GM18520 (cell line): ENCODE data around the gene LHFPL2.
"Not testable (repeated sequence)": the region's sequence is repeated elsewhere in the genome, so short reads cannot be mapped to it uniquely, and the experiment has no call there.

Experiments
- ATAC-seq: cut with Tn5 transposase; IDR thresholded peaks from one replicate; pipeline ENCODE4 v1.9.1; 2021; ENCODE audit not compliant: unreplicated experiment

LHFPL2 gene

GRCh38 chr5:78621291-78621738 lies 27.3 kb downstream of the LHFPL2 start:
- no peak for ATAC-seq

DNA sequence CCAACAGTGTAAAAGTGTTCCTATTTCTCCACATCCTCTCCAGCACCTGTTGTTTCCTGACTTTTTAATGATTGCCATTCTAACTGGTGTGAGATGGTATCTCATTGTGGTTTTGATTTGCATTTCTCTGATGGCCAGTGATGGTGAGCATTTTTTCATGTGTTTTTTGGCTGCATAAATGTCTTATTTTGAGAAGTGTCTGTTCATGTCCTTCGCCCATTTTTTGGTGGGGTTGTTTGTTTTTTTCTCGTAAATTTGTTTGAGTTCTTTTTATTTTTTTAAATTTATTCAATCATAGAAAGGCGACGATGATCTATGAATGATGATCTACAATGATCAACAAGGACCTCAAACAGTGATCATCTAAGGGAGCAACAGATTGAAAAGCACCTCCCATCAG lies 28.5 kb downstream of the LHFPL2 start:
- ATAC-seq: not testable (repeated sequence)

DNA sequence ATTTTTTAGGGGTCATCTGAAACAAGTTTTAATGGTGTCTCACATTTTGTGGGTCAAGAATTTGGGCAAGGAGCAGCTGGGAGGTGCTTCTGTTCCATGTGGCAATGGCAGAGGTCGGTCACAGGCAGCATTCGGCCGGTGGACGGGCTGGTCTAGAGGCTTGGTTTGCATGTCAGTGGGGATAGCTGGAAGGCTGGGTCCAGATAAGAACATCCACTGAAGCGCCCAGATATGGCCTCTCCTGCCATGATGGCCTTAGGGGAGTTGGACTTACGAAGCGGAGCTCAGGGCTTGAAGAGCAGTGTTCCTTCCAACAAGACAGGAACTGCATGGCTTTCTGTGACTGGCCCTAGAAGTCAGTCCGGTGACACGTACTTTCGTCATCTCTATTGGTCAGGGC lies 30.3 kb downstream of the LHFPL2 start:
- ATAC-seq: no peak

DNA sequence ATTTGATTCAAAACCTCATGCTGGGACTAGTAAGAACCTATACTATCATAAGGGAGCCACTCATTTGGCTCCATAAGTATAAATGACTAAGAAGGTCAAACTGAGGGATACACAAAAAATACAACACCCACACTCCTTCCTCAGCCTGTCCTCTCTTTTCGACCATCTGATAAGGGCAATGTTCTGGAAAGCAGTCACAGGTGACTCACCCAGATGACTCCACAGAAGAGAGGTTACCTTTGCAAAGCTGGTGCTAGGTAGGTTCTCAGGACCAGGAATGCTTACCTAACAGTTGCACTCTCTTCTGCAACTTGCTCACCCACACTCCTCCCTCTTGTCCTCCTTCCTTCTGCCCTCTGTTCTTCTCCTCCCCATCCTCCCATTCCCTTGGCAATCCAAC lies 32.9 kb downstream of the LHFPL2 start:
- no peak for ATAC-seq

GRCh38 chr5:78614816-78615215 lies 33.8 kb downstream of the LHFPL2 start:
- ATAC-seq: no peak

DNA sequence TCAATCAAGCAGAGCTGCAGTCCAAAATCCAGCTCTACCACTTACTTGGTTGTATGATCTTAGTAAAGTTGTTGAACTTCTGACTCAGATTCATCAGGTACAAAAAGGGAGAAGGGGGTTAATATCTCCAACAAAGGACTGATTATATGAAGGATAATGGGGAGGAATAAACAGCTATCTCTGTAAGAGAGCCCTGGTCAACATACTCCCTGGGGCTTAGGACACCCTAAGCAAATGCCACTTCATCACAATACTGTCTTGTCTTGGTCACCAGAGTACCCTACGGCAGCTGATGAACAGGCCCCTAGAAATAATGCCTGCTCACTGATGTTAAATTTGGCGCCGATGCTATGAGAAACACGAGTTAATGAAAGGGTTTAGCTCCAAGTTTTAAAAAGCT lies 34.8 kb downstream of the LHFPL2 start:
- ATAC-seq: no peak

GRCh38 chr5:78613151-78613533 lies 35.4 kb downstream of the LHFPL2 start:
- ATAC-seq: no peak

GRCh38 chr5:78612227-78613150 lies 36.1 kb downstream of the LHFPL2 start:
- ATAC-seq: no peak

DNA sequence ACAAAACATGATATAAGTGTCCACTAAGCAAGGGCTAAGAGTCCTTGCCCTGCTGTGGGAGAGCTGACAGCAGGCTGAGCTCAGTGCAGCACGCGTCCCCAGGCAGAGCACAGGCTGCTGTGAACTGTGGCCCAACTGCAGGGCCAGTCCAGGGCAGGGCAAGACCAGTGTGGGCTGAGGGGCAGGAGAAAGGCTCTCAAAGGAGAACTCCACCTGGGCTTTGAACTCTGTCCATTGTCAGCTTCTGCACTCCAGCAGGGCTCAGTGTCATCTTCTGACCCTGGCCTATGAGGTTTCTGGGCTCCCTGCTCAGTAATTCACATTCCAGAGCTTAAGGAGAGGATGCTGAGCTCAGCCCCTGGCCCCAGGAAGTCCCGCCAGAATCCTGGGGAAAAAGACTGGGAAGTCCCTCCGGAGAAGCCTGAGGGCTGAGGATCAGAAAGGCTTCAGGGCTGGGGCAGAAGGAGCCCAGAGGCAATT lies 37.4 kb downstream of the LHFPL2 start:
- ATAC-seq: no peak

DNA sequence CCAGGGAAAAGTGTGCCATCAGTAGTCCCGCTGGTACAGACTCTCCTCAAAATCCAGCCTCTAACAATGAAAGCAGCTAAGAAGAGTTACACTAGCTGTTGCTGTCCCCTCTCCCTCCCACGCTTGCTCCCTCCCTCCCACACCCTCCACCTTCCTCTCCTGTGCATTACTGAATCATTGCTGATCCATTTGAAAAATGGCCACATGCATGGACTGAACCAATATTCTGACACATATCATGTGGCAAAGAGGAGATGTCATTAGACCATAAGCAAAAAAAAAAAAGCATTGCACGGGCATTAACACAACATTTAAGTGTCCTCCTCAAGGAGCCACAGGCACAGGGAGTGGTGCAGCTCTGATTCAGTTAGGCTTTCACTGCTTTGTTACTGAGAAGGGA lies 37.9 kb downstream of the LHFPL2 start:
- no peak for ATAC-seq

DNA sequence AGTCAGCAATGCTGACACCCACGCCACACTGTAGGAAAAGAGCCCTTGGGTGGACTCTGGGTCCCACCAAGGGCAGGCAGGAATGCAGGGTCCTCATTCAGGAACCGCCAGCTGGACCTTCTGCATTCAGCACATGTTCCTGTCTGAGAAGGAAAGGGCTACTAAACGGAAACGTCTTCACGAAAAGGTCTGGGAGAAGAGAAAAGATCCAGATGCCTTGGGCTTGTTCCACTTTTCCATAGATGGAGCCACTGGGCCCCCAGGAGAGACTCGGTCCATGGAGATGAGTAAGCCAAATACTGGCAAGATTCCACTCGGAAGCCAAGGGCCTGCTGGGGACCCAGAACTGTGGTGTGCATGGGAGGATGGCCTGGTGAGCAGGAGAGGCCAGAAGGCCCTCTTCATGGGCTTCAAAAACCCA lies 38.4 kb downstream of the LHFPL2 start:
- no peak for ATAC-seq

- ATAC-seq: no peak
Observed at GRCh38 chr5:78607864-78608263, 40.7 kb downstream of the LHFPL2 start.

GRCh38 chr5:78606241-78606640 lies 42.3 kb downstream of the LHFPL2 start:
- no peak for ATAC-seq

DNA sequence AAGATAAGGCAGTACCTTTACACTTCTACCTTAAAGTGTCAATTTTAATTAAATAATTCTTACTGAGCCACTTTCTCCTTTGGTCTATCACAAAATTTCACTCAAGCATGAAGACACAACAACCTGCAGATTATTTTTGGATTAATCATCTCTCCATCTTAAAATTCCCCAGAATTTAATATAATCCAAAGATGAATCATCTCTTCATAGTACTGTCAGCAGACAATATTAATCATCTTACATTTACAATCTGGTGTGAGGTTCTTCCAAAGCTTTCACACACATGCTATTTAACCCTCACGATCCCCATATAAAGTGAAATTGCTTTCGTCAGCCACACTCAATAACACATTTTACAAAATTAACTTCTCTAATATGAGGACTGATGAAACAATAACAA lies 43.0 kb downstream of the LHFPL2 start:
- ATAC-seq: no peak

DNA sequence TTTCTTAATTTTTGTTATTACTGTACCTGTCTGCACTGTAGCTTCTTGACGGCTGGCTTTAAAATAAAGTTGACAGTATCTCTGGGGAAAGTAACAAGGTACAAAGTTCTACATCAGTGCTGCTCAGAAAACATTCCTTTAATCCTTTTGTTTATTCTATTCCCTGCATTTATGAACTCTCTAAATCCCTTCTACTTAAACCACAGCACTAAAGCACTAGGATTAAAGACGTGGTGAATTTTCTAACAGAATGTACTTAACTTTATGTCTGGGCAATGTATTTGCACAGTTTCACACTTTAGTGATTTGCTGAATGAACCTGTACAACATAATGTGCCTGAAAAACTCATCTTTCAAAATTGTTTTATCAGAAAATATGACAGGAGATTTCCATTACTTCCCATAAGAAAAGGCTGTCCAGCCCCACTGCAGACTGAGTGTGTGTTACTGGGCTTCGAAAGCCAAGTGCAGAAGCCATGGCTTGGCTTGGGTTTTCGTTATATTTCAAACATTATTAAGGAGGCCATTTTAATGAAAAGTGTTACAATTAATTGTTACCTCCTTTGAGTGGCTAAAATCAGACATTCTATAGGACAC lies 43.8 kb downstream of the LHFPL2 start:
- ATAC-seq: no peak

DNA sequence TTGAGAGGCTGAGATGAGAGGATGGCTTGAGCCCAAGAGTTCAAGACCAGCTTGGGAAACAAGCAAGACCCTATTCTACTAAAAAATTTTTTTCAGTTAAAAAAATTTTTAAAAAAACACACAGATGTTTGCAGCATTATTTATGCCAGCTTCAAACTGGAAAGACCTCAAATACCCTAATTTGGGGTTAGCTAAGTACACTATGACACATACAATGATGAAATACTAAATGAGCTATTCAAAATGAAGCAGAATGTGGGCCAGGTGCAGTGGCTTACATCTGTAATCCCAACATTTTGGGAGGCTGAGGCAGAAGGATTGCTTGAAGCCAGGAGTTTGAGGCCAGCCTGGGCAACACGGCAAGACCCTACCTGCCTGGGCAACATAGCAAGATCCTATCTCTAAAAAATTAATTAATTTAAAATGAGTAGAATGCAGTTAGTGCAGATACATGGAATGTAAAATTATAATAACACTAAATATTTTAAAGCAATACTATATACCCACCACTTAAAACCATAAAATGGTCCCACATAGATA lies 44.9 kb downstream of the LHFPL2 start:
- no peak for ATAC-seq

GRCh38 chr5:78602400-78602799 lies 46.2 kb downstream of the LHFPL2 start:
- no peak for ATAC-seq

GRCh38 chr5:78601559-78602314 lies 46.8 kb downstream of the LHFPL2 start:
- ATAC-seq: no peak

DNA sequence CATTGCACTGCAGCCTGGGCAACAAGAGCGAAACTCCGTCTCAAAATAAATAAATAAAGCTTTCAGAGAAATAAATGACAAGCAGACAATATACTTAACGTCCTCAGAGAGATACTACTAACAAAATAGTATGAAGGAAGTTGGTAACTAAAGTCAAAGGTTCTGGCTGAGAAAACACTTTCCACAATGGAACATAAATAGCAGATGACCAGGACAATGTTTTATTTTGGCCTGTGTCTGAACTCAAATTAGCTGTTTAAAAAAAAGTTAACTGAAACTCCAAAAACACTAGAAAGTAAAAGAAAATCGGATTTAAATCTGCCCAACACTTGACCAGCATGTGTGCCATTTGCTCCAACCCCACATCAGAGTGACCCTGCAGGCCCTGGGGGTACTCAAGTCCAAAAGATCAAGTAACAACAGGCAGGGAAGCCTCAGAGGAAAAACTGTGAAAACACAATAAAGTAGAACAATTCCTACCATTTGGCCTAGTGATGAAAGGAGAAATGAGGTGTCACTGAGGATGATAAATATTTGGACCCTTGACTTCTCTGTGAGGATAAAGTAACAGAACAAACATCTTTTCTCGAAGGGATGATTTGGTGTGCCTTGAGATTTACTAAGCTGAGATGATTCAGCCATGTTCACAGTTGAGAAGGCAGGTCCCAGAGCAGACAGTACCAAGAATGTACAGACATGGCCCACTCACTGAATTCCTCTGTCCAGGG lies 47.7 kb downstream of the LHFPL2 start:
- ATAC-seq: no peak

DNA sequence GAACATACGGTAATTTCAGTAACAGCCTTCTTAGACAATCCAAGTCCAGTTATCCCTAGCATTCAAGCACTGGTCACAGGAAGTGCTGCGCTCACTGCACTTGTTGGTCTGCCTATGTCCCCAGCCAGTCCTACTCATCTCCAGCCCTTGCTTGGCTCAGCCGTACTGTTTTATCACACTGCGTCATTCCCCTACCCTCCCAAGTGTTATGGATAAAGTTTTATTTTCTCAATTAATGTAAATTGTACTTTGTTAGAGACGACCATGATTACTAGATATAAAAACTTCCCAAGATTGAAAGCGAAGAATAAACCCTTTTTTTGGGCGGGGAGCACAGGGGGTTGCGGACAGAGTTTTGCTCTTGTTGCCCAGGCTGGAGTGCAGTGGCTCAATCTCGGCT lies 49.6 kb downstream of the LHFPL2 start:
- no peak for ATAC-seq

GRCh38 chr5:78597974-78598371 lies 50.6 kb downstream of the LHFPL2 start:
- no peak for ATAC-seq
